Nephron progenitor cell (in vitro differentiated cells): ENCODE measurements around the gene LZTFL1.

ENCODE experiments used
- DNase-seq: peaks from one replicate; pipeline ENCODE4 v3.0.0; 2021
- H3K27ac Mint-ChIP-seq: 2 replicates; pipeline ENCODE4 v1.8.0; 2021; ENCODE audit warnings: mild to moderate bottlenecking, moderate library complexity, mixed read lengths
- H3K27me3 Mint-ChIP-seq: 2 replicates; pipeline ENCODE4 v1.8.0; 2021; ENCODE audit warnings: mild to moderate bottlenecking, low read depth, mixed read lengths; ENCODE audit not compliant: poor library complexity
- H3K36me3 Mint-ChIP-seq: 2 replicates; pipeline ENCODE4 v1.8.0; 2021; ENCODE audit warnings: low read depth, mixed read lengths
- H3K4me1 Mint-ChIP-seq: 2 replicates; pipeline ENCODE4 v1.8.0; 2021; ENCODE audit warnings: mixed read lengths
- H3K4me3 Mint-ChIP-seq: 2 replicates; pipeline ENCODE4 v1.8.0; 2021; ENCODE audit warnings: mild to moderate bottlenecking, moderate library complexity, mixed read lengths
- H3K9me3 Mint-ChIP-seq: 2 replicates; pipeline ENCODE4 v1.8.0; 2021; ENCODE audit warnings: mild to moderate bottlenecking, moderate library complexity, mixed read lengths
- CTCF ChIP-seq: fragments of 200-600 bp; sonication (generic); IDR thresholded peaks from 2 replicates; pipeline ENCODE4 v1.5.0; 2021; ENCODE audit warnings: antibody characterized with exemption

LZTFL1 gene

GRCh38 chr3:45802146-45802545 is 39.8 kb downstream of the LZTFL1 start:
- Mint-ChIP-seq H3K27me3 (peaks cover 33% of the 10 kb centered on the region), H3K4me1 (no peaks in the 10 kb centered on the region), H3K4me3 (no peak overlapping the region), H3K27ac (no peak overlapping the region), H3K36me3 (peaks cover 7% of the 10 kb centered on the region), H3K9me3 (no peaks in the 10 kb centered on the region)
- no peak for DNase-seq
- no peak for TF ChIP-seq CTCF

GRCh38 chr3:45800611-45801010 is 41.3 kb downstream of the LZTFL1 start:
- Mint-ChIP-seq H3K9me3 (no peaks in the 10 kb centered on the region), H3K27me3 (peaks cover 49% of the 10 kb centered on the region), H3K4me1 (no peaks in the 10 kb centered on the region), H3K27ac (no peak overlapping the region), H3K36me3 (peaks cover 7% of the 10 kb centered on the region), H3K4me3 (no peak overlapping the region)
- TF ChIP-seq CTCF: no peak
- no peak for DNase-seq

GRCh38 chr3:45799586-45799985 is 42.3 kb downstream of the LZTFL1 start:
- TF ChIP-seq CTCF: no peak
- H3K27me3 Mint-ChIP-seq: peaks cover 59% of the 10 kb centered on the region
- no peaks in the 10 kb centered on the region for H3K9me3 Mint-ChIP-seq
- peaks cover under 1% of the 10 kb centered on the region for H3K36me3 Mint-ChIP-seq
- H3K4me1 Mint-ChIP-seq: peaks cover 4% of the 10 kb centered on the region
- DNase-seq: no peak
- no peak overlapping the region for H3K27ac Mint-ChIP-seq
- no peak overlapping the region for H3K4me3 Mint-ChIP-seq

- DNase-seq: no peak
- no peak overlapping the region for H3K4me3 Mint-ChIP-seq
- H3K9me3 Mint-ChIP-seq: no peaks in the 10 kb centered on the region
- peaks cover 4% of the 10 kb centered on the region for H3K4me1 Mint-ChIP-seq
- no peak for TF ChIP-seq CTCF
- H3K36me3 Mint-ChIP-seq: no peaks in the 10 kb centered on the region
- no peak overlapping the region for H3K27ac Mint-ChIP-seq
- peaks cover 74% of the 10 kb centered on the region for H3K27me3 Mint-ChIP-seq
Observed at GRCh38 chr3:45798034-45798433, 43.9 kb downstream of the LZTFL1 start.

GRCh38 chr3:45796902-45797637 is 44.8 kb downstream of the LZTFL1 start:
- no peaks in the 10 kb centered on the region for H3K36me3 Mint-ChIP-seq

More at GRCh38 chr3:45796902-45797637, 44.8 kb downstream of the LZTFL1 start:
- Mint-ChIP-seq H3K4me1 (peaks cover 4% of the 10 kb centered on the region), H3K9me3 (no peaks in the 10 kb centered on the region), H3K4me3 (peak overlapping the region; percentile 64), H3K27ac (no peak overlapping the region), H3K27me3 (peaks cover 84% of the 10 kb centered on the region)
- no peak for DNase-seq
- no peak for TF ChIP-seq CTCF
